ACC112 (cell line): ENCODE data around the gene ELP1.
"Not testable (repeated sequence)": the region's sequence is repeated elsewhere in the genome, so short reads cannot be mapped to it uniquely, and the experiment has no call there.

Experiments used
- H2AFZ ChIP-seq: fragments of 200-600 bp; sonication (generic); one replicate; pipeline ENCODE4 v1.6.0; 2017; ENCODE audit warnings: antibody characterized with exemption, low read length; ENCODE audit not compliant: unreplicated experiment
- H3K27ac ChIP-seq: fragments of 200-600 bp; sonication (generic); 2 replicates; pipeline ENCODE4 v1.5.1; 2014; ENCODE audit warnings: low read depth, mild to moderate bottlenecking, antibody characterized with exemption, low read length, moderate library complexity
- H3K27me3 ChIP-seq: fragments of 200-600 bp; sonication (generic); 2 replicates; pipeline ENCODE4 v1.6.1; 2014; ENCODE audit warnings: mild to moderate bottlenecking, antibody characterized with exemption, low read length, moderate library complexity, mixed read lengths; ENCODE audit not compliant: insufficient read depth
- H3K36me3 ChIP-seq: fragments of 200-600 bp; sonication (generic); 2 replicates; pipeline ENCODE4 v1.6.1; 2016; ENCODE audit warnings: mild to moderate bottlenecking, antibody characterized with exemption, low read length, moderate library complexity, mixed read lengths; ENCODE audit not compliant: insufficient read depth
- H3K4me1 ChIP-seq: fragments of 200-600 bp; sonication (generic); one replicate; pipeline ENCODE4 v1.6.1; 2016; ENCODE audit warnings: low read length, mixed read lengths; ENCODE audit not compliant: insufficient read depth, unreplicated experiment, control insufficient read depth
- H3K4me3 ChIP-seq: fragments of 200-600 bp; sonication (generic); 2 replicates; pipeline ENCODE4 v1.5.1; 2014; ENCODE audit warnings: mild to moderate bottlenecking, low read depth, low read length
- H3K79me2 ChIP-seq: fragments of 200-600 bp; sonication (generic); one replicate; pipeline ENCODE4 v1.6.0; 2016; ENCODE audit warnings: low read length; ENCODE audit not compliant: control insufficient read depth, unreplicated experiment, insufficient read depth

The ELP1 gene

DNA sequence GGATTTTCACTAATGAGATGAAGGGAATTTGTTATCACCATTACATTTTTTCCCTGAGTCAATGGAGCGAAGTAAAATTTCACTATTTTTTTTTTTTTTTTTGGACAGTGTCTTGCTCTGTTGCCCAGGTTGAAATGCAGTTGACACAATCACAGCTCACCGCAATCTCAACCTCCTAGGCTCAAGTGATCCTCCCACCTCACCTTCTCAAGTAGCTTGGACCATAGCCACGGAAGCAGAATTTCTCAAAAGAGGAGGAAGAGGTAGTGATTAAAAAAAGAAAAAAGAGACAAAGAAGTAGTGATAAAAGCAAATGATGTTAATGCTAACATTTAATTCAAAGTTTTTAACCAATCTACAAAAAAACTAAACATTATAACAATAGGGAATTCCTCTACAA lies 29.8 kb downstream of the ELP1 start:
- Histone ChIP-seq H3K36me3 (peaks cover 24% of the 10 kb centered on the region), H2AFZ (no peak overlapping the region), H3K27ac (no peak overlapping the region), H3K79me2 (no peaks in the 10 kb centered on the region), H3K4me3 (no peak overlapping the region), H3K27me3 (no peaks in the 10 kb centered on the region), H3K4me1 (no peaks in the 10 kb centered on the region)

- Histone ChIP-seq H3K36me3 (peaks cover 28% of the 10 kb centered on the region), H3K27me3 (no peaks in the 10 kb centered on the region), H3K79me2 (no peaks in the 10 kb centered on the region), H3K4me1 (no peaks in the 10 kb centered on the region), H2AFZ (no peak overlapping the region), H3K27ac (no peak overlapping the region), H3K4me3 (no peak overlapping the region)
These were observed 30.4 kb downstream of the ELP1 start for GRCh38 chr9:108903420-108904103.

- Histone ChIP-seq H3K27ac (no peak overlapping the region), H3K79me2 (no peaks in the 10 kb centered on the region), H3K4me3 (no peak overlapping the region), H2AFZ (no peak overlapping the region), H3K36me3 (peaks cover 28% of the 10 kb centered on the region), H3K27me3 (no peaks in the 10 kb centered on the region), H3K4me1 (no peaks in the 10 kb centered on the region)
These were observed 33.7 kb downstream of the ELP1 start for GRCh38 chr9:108900176-108900575.

DNA sequence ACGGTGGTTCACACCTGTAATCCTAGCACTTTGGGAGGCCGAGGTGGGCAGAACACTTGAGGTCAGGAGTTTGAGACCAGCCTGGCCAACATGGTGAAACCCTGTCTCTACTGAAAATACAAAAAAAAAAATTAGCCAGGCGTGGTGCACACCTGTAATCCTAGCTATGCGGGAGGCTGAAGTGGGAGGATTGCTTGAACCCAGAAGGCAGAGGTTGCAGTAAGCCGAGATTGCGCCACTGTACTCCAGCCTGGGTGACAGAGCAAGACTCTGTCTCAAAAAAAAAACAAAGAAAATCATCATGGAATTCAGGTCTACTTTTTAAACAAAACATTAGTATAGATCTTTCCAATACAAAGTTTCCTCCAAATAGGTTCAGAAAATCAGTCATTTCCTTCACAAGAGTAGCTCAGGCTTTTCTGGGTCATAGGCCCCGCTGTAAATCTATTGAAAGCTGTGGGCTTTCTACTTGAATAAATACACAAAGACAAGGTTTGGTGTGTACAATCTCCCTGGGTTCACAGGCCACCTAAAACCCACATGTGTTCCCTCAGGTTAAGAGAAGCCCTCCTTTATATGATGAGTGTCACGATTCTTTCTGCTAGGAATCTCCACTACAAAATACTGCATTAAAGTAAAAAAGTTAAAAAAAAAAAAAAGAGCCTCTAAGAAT lies 34.8 kb downstream of the ELP1 start:
- H3K27me3 ChIP-seq, H2AFZ ChIP-seq, H3K27ac ChIP-seq, H3K4me3 ChIP-seq, H3K79me2 ChIP-seq, H3K4me1 ChIP-seq: not testable (repeated sequence)
- H3K36me3 ChIP-seq = peaks cover 28% of the 10 kb centered on the region

DNA sequence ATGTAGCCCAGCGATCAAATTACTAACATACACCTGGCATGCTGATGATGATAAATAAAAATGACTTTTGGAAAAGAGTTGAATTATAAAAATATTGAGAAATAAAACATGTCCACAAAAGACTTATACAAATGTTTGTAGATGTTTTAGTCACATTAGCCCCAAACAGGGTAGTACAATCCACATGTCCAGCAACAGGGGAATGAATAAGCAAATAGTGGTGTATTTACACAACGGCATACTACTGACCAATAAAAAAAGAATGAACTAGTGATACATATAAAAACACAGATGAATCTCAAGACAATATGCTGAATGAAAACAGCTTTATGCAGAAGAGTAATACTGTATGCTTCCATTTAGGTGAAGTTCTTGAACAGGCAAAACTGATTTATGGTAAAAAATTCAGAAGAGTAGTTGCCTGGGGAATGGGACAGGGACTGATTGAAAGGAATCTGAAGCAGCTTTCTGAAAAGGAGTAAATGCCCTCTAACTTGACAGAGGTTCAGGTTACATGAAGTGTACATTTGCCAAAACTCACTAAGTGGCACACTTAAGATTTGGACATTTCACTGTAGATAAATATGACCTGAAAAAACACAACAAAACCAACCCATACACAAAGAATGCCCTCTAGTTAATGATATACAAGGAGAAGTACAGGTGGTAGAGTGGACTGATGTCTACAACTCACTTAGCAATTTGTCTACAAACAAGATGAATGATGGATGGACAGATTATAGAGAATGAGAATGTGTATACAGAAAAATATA lies 36.4 kb downstream of the ELP1 start:
- Histone ChIP-seq H3K79me2 (no peaks in the 10 kb centered on the region), H3K36me3 (peaks cover 32% of the 10 kb centered on the region), H2AFZ (no peak overlapping the region), H3K27me3 (no peaks in the 10 kb centered on the region), H3K27ac (no peak overlapping the region), H3K4me3 (no peak overlapping the region), H3K4me1 (no peaks in the 10 kb centered on the region)

- no peaks in the 10 kb centered on the region for H3K4me1 ChIP-seq
- no peak overlapping the region for H3K4me3 ChIP-seq
- peaks cover 26% of the 10 kb centered on the region for H3K36me3 ChIP-seq
- H3K79me2 ChIP-seq = no peaks in the 10 kb centered on the region
- no peak overlapping the region for H3K27ac ChIP-seq
- no peaks in the 10 kb centered on the region for H3K27me3 ChIP-seq
- H2AFZ ChIP-seq = no peak overlapping the region
These were observed 39.5 kb downstream of the ELP1 start for GRCh38 chr9:108894225-108894997.

DNA sequence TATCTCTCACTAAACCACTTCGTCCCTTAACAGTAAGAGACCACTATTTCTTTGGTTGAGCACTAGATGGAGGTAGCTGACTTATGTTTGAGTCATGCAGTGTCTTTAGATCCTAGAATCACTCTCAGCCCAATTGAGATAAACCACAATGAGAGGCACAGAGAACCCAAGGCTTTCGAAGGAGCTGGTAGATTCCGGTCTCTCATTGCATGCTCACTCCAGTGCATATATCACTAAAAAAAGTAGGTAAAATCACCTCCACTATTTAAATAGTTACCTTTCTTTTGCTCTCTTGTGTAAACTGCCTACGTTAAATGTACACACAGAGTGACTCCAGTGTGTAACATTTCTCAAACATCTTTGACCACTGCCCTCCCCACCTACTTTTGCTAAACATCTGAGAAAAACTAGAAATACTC lies 44.3 kb downstream of the ELP1 start:
- Histone ChIP-seq H3K79me2 (no peaks in the 10 kb centered on the region), H3K27me3 (no peaks in the 10 kb centered on the region), H2AFZ (no peak overlapping the region), H3K4me1 (peaks cover 16% of the 10 kb centered on the region), H3K36me3 (peaks cover 4% of the 10 kb centered on the region), H3K4me3 (no peak overlapping the region), H3K27ac (no peak overlapping the region)

DNA sequence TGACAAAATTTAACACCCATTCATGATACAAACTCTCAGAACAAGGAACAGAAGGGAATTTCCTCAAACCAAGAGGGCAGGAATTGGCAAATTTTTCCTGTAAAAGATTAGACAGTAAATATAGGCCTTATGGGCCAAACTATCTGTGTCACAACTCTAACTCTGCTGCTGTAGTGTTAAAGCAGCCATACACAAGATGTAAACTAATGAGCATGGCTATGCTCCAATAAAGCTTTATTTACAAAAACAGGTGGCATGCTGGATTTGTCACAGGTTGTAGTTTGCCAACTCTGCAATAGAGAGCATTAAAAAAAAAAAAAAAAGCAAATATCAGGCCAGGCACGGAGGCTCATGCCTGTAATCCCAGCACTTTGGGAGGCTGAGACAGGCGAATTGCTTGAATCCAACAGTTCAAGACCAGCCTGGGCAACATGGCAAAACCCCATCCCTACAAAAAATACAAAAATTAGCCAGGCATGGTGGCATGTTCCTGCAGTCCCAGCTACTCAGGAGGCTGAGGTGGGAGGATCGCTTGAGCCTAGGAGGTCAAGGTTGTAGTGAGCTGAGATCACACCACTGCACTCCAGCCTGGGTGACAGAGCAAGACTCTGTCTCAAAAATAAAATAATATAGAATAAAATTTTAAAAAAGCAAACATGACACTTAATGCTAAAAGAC lies 47.2 kb downstream of the ELP1 start:
- H3K27ac ChIP-seq = peak overlapping the region; percentile 45; the same call in 1 of the 2 replicates
- H3K27me3 ChIP-seq, H3K4me3 ChIP-seq, H3K79me2 ChIP-seq, H2AFZ ChIP-seq, H3K36me3 ChIP-seq: not testable (repeated sequence)
- H3K4me1 ChIP-seq = peaks cover 16% of the 10 kb centered on the region

GRCh38 chr9:108885643-108886348 lies 48.1 kb downstream of the ELP1 start:
- Histone ChIP-seq H2AFZ (no peak overlapping the region), H3K27ac (peak overlapping the region; percentile 56), H3K4me1 (peaks cover 16% of the 10 kb centered on the region), H3K79me2 (no peaks in the 10 kb centered on the region), H3K4me3 (peak overlapping the region; percentile 7; the same call in 1 of the 2 replicates), H3K36me3 (peaks cover 3% of the 10 kb centered on the region; the same call in 1 of the 2 replicates), H3K27me3 (no peaks in the 10 kb centered on the region)
